Lower lobe of right lung (tissue), 2 donors: ENCODE measurements around the gene SYNPO. TPM values are rescaled to one million over a fixed set of nuclear protein-coding genes. Genes with fewer than 3 reads are reported as not detected.

Experiments
- ATAC-seq, 2 donors: fragments of 200-7000 bp; cut with Tn5 transposase; one replicate each; pipeline ENCODE4 v1.9.1; 2020 to 2022; ENCODE audit warnings: mild to moderate bottlenecking in 2 of 2, moderate library complexity in 2 of 2
- DNase-seq: peaks from one replicate; pipeline ENCODE4 v3.0.0-alpha.2; 2020
- H3K27ac ChIP-seq: fragments of 200-600 bp; one replicate; pipeline ENCODE4 v1.8.0; 2022
- H3K27me3 ChIP-seq: fragments of 200-600 bp; one replicate; pipeline ENCODE4 v1.8.0; 2022; ENCODE audit warnings: low read depth
- H3K36me3 ChIP-seq: fragments of 200-600 bp; one replicate; pipeline ENCODE4 v1.8.0; 2022; ENCODE audit warnings: mild to moderate bottlenecking
- H3K4me1 ChIP-seq: fragments of 200-600 bp; one replicate; pipeline ENCODE4 v1.8.0; 2022
- H3K4me3 ChIP-seq: fragments of 200-600 bp; one replicate; pipeline ENCODE4 v1.8.0; 2022; ENCODE audit warnings: mild to moderate bottlenecking
- H3K9me3 ChIP-seq: fragments of 200-600 bp; one replicate; pipeline ENCODE4 v1.8.0; 2022
- CTCF ChIP-seq: fragments of 200-600 bp; IDR thresholded peaks from one replicate; pipeline ENCODE4 v1.8.0; 2022; ENCODE audit warnings: antibody characterized with exemption, mild to moderate bottlenecking
- intact Hi-C: fragments of 100-400 bp; cut with DNase I; formaldehyde crosslinking; loops from one replicate; pipeline ENCODE4 v1.11.0; 2022
- total RNA-seq: library from RNA; stranded (reverse); fragmentation: NEBNext Ultra II Directional; extraction: Animal tissue kit (Norgen Biotek cat#: 25700); gene quantifications from one replicate; pipeline ENCODE4 v1.2.1, GENCODE V29; 2021
- donor health status: DM: no; HTN: yes; CAD: no; lungs with severe emphysema.

SYNPO gene
- total RNA-seq, 1 donor from 2014 or later: 90.6 TPM

DNA sequence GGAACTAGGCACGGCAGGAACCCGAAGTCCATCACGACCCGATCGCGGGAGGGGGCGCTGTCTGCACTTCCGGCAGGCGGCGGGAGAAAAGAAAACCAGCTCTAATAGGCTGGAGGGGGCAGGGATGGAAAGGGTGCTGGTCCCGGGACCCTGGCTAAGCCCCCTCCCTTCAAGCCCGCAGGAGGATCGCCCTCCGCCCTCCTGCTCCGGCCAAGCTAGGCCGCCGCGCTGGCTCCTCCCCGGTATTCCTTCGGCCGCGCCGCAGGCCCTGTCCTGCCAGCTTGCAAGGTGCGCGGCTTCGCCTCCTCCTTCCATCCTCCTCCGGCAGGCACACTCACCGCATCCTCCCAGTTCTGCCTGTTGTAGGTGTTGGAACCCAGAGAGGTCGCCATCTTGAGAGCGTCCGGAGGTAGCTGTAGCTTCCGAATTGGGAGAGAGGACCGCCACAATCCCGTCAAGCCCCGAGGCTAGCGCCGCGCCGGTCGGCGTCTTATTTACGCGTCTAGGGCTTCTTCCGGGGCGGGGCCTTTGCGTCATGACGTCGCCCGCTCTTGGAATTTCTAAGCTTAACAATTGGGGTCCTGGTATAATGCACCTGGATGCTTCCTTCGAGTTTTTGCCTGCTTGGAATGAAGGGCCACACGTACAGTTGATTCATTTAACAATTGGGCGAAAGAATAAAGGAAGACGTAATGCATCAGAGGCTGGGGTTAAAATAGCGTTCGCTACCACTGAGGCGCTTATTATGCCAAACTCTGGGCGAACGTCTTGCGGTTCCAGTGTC is 60.3 kb downstream of the SYNPO start, which contains the start of gene RBM22:
Gene RBM22, minus strand, starts transcription at position 469 of the 784 bp plus-strand sequence. Its CDS starts 77 bp downstream, at position 392.
- peak; percentile 68 for TF ChIP-seq CTCF
- Histone ChIP-seq H3K9me3 (no peaks in the 10 kb centered on the region), H3K27ac (peak within 1 kb of the TSS; percentile 98), H3K36me3 (peaks cover 31% of the 10 kb centered on the region), H3K4me1 (peaks cover 18% of the 10 kb centered on the region), H3K4me3 (peak within 1 kb of the TSS; percentile 94), H3K27me3 (no peaks in the 10 kb centered on the region)
- intact Hi-C loops: no loop called here
- DNase-seq: peak; percentile 96
- peak; percentile 98 to 99 for ATAC-seq

DNA sequence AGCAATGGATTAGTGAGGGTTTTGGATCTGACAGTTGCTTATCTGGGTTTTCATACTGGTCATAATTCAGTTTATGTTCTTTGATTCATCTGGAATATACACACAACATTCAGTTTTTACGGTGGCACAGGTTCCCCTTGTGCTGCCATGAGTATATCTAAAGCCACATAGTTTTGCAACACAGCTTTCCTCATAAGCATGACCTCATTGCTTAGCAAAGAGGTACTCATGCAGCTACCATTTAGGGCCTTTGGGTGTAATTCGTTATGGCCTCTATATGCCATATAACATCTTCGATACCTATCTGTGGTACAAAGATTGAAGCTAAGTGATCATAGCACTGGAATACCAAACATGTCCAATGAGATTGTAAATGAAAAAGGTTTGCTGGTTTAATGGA is 63.3 kb downstream of the SYNPO start:
- no peaks in the 10 kb centered on the region for H3K27me3 ChIP-seq
- no peak for ATAC-seq
- peaks cover 21% of the 10 kb centered on the region for H3K36me3 ChIP-seq
- H3K4me3 ChIP-seq: no peak overlapping the region
- TF ChIP-seq CTCF: no peak
- peaks cover 17% of the 10 kb centered on the region for H3K4me1 ChIP-seq
- intact Hi-C loops: no loop called here
- no peaks in the 10 kb centered on the region for H3K9me3 ChIP-seq
- H3K27ac ChIP-seq: no peak overlapping the region
- DNase-seq: no peak

GRCh38 chr5:150706776-150707390 is 66.4 kb downstream of the SYNPO start:
- ATAC-seq: no peak
- Histone ChIP-seq H3K36me3 (peaks cover 51% of the 10 kb centered on the region), H3K4me1 (no peaks in the 10 kb centered on the region), H3K4me3 (no peak overlapping the region), H3K27ac (no peak overlapping the region), H3K9me3 (no peaks in the 10 kb centered on the region), H3K27me3 (no peaks in the 10 kb centered on the region)
- no peak for DNase-seq
- intact Hi-C loops: no loop called here
- no peak for TF ChIP-seq CTCF

Other genes starting within 250 kb of the SYNPO start
- 4,221 TPM for gene CD74, start 227.8 kb upstream of the SYNPO start, total RNA-seq
- gene RPS14, start 190.9 kb upstream of the SYNPO start, total RNA-seq: 1,651 TPM
- gene NDST1, start 132.5 kb upstream of the SYNPO start, total RNA-seq: 117 TPM
- gene MYOZ3, start 20.6 kb downstream of the SYNPO start, total RNA-seq: 0.92 TPM
- 46.8 TPM for gene RBM22, start 60.4 kb downstream of the SYNPO start, total RNA-seq
- gene DCTN4, start 118.4 kb downstream of the SYNPO start, total RNA-seq: 71.8 TPM
- gene SMIM3, start 138.1 kb downstream of the SYNPO start, total RNA-seq: 17.1 TPM
- 0.24 TPM for gene IRGM, start 205.9 kb downstream of the SYNPO start, total RNA-seq